Measurements from ENCODE around the gene WWOX. TPM values are rescaled to one million over a fixed set of nuclear protein-coding genes. Genes with fewer than 3 reads are reported as not detected.

The WWOX gene
- polyA plus RNA-seq, 3 donors = 36.4 to 36.6 (median 36.5) TPM

- no peak for DNase-seq
Observed at GRCh38 chr16:79168321-79168720, 1068.9 kb downstream of the WWOX start.

GRCh38 chr16:79169239-79169638, 1069.8 kb downstream of the WWOX start:
- DNase-seq = no peak

GRCh38 chr16:79170555-79171246, 1071.2 kb downstream of the WWOX start:
- no peak for DNase-seq

- DNase-seq = no peak
Observed at GRCh38 chr16:79171504-79171903, 1072.0 kb downstream of the WWOX start.

- DNase-seq = peak; percentile 53
Observed at GRCh38 chr16:79171931-79172705, 1072.7 kb downstream of the WWOX start.

- no peak for DNase-seq
Observed at GRCh38 chr16:79172976-79173500, 1073.6 kb downstream of the WWOX start.

- no peak for DNase-seq
Observed at GRCh38 chr16:79173919-79174318, 1074.5 kb downstream of the WWOX start.

GRCh38 chr16:79175286-79176057, 1076.0 kb downstream of the WWOX start:
- DNase-seq = no peak

- no peak for DNase-seq
Observed at GRCh38 chr16:79177018-79177417, 1077.6 kb downstream of the WWOX start.

- DNase-seq = no peak
Observed at GRCh38 chr16:79181419-79181818, 1082.0 kb downstream of the WWOX start.

- no peak for DNase-seq
Observed at GRCh38 chr16:79182616-79183015, 1083.2 kb downstream of the WWOX start.

GRCh38 chr16:79183571-79183970, 1084.1 kb downstream of the WWOX start:
- no peak for DNase-seq

- DNase-seq = no peak
Observed at GRCh38 chr16:79184464-79185030, 1085.1 kb downstream of the WWOX start.

- no peak for DNase-seq
Observed at GRCh38 chr16:79185711-79186110, 1086.3 kb downstream of the WWOX start.

- no peak for DNase-seq
Observed at GRCh38 chr16:79186196-79186595, 1086.7 kb downstream of the WWOX start.

- no peak for DNase-seq
Observed at GRCh38 chr16:79188115-79188738, 1088.8 kb downstream of the WWOX start.

- DNase-seq = no peak
Observed at GRCh38 chr16:79188739-79189122, 1089.3 kb downstream of the WWOX start.

GRCh38 chr16:79190542-79190941, 1091.1 kb downstream of the WWOX start:
- DNase-seq = no peak

- no peak for DNase-seq
Observed at GRCh38 chr16:79191933-79192332, 1092.5 kb downstream of the WWOX start.

- no peak for DNase-seq
Observed at GRCh38 chr16:79192904-79193303, 1093.5 kb downstream of the WWOX start.

GRCh38 chr16:79194291-79194690, 1094.8 kb downstream of the WWOX start:
- no peak for DNase-seq

GRCh38 chr16:79195938-79196337, 1096.5 kb downstream of the WWOX start:
- no peak for DNase-seq

Data from renal pelvis (tissue), 4 donors.